ENCODE results near the gene KRTAP4-3.
"Not testable (repeated sequence)": the region's sequence is repeated elsewhere in the genome, so short reads cannot be mapped to it uniquely, and the experiment has no call there.

Gene KRTAP4-3

GRCh38 chr17:41117846-41118386, 50.1 kb downstream of the KRTAP4-3 start, which contains the start of gene KRTAP4-11:
Gene KRTAP4-11 (minus strand): TSS chr17:41118373. CDS start chr17:41118315, 58 bp downstream.
- DNase-seq (ENCODE audit: low read depth) = not testable (repeated sequence)
